Adrenal gland (tissue), 12 donors: Measurements from ENCODE around the gene TCHH. TPM values are rescaled to one million over a fixed set of nuclear protein-coding genes. Genes with fewer than 3 reads are reported as not detected.
A peak's percentile ranks its signal among the peaks of the same experiment; 100 is the strongest.
"Not testable (repeated sequence)": the region's sequence is repeated elsewhere in the genome, so short reads cannot be mapped to it uniquely, and the experiment has no call there.

ENCODE experiments used
- DNase-seq, 7 donors: peaks; one replicate each; pipeline ENCODE4 v3.0.0-alpha.2; 2019 to 2020
- H3K27ac ChIP-seq, 5 donors: fragments of 200-600 bp; sonication (generic) in 4 of 5; 1 replicate in 3 of 5; 2 replicates in 2 of 5; pipeline versions ENCODE4 v1.5.1 to v1.8.0; 2016 to 2020; ENCODE audit warnings: mild to moderate bottlenecking in 1 of 5
- H3K27me3 ChIP-seq: fragments of 200-600 bp; 2 replicates; pipeline ENCODE4 v1.8.0; 2021
- H3K36me3 ChIP-seq, 2 donors: fragments of 200-600 bp; replicated peaks in 1 of 2; 1 replicate in 1 of 2; 2 replicates in 1 of 2; pipeline versions ENCODE4 v1.5.1 to v1.8.0; 2018 to 2022
- H3K4me1 ChIP-seq, 2 donors: fragments of 200-600 bp; replicated peaks in 1 of 2; 1 replicate in 1 of 2; 2 replicates in 1 of 2; pipeline versions ENCODE4 v1.5.1 to v1.8.0; 2018 to 2021
- H3K4me3 ChIP-seq, 4 donors: fragments of 200-600 bp; sonication (generic) in 3 of 4; one replicate each; pipeline ENCODE4 v1.5.1; 2016 to 2018
- H3K9me3 ChIP-seq, 3 donors: fragments of 200-600 bp; sonication (generic) in 1 of 3; replicated peaks in 1 of 3; 1 replicate in 2 of 3; 2 replicates in 1 of 3; pipeline versions ENCODE4 v1.5.1 to v1.8.0; 2016 to 2021
- CTCF ChIP-seq, 6 experiments: fragments of 450-650 bp in 4 of 6; fragments of 200-600 bp in 2 of 6; sonication (generic) in 1 of 6; IDR thresholded peaks; 1 replicate in 5 of 6; 2 replicates in 1 of 6; pipeline versions ENCODE4 v1.5.1 to v1.8.0; 2016 to 2021; ENCODE audit warnings: antibody characterized with exemption in 6 of 6, mild to moderate bottlenecking in 2 of 6, moderate library complexity in 1 of 6
- POLR2A ChIP-seq, 2 donors: fragments of 450-650 bp; IDR thresholded peaks; one replicate each; pipeline ENCODE4 v1.6.1; 2017; ENCODE audit warnings: antibody characterized with exemption in 2 of 2, mild to moderate bottlenecking in 2 of 2, moderate library complexity in 1 of 2
- WGBS, 4 donors: extraction: QIAGEN DNeasy Blood & Tissue Kit in 2 of 4; methylation state at CpG; one replicate each; pipeline versions ENCODE4 v1.1.5 to v1.1.7; 2013 to 2017; 5-methylcytosine and 5-hydroxymethylcytosine counted together
- intact Hi-C, 2 donors: fragments of 100-400 bp; cut with DNase I; formaldehyde crosslinking; loops; one replicate each; pipeline versions ENCODE4 v1.14.1 to v1.15.0; 2022 to 2023
- polyA plus RNA-seq, 3 donors: library from polyadenylated mRNA; stranded (reverse); fragments of 200-250 nt in 2 of 3; fragments of 350-450 nt in 1 of 3; fragmentation: Illumina TruSeq in 1 of 3; extraction: RNeasy Lipid Tissue Mini Kit (QIAGEN cat#74804) in 1 of 3; gene quantifications; one replicate each; pipeline ENCODE4 v1.2.3, GENCODE V29; 2013 to 2014
- total RNA-seq, 9 donors: library from RNA; depleted of rRNA in 4 of 9; stranded (reverse); fragments of >200 nt in 4 of 9; fragments of 120-200 nt in 1 of 9; fragmentation: NEBNext Ultra II Directional in 1 of 9; extraction: Animal tissue kit (Norgen Biotek cat#: 25700) in 1 of 9; gene quantifications; one replicate each; pipeline versions ENCODE4 v1.1.0 to v1.2.4, GENCODE V29; 2013 to 2023
- donor health status: healthy with polysubstance abuse.
- donor health status: Bipolar disorder and iron deficiency.
- donor health status: DM: yes; HTN: yes; CAD: no.
- donor health status: DM: no; HTN: no; CAD: no.
- donor health status: DM: no; HTN: no; CAD: no.
- donor health status: DM: yes; HTN: yes; CAD: no.

The TCHH gene
- total and polyA plus RNA-seq, 12 donors: under 0.01 to 0.32 (median 0.17) TPM; not detected in 1

DNA sequence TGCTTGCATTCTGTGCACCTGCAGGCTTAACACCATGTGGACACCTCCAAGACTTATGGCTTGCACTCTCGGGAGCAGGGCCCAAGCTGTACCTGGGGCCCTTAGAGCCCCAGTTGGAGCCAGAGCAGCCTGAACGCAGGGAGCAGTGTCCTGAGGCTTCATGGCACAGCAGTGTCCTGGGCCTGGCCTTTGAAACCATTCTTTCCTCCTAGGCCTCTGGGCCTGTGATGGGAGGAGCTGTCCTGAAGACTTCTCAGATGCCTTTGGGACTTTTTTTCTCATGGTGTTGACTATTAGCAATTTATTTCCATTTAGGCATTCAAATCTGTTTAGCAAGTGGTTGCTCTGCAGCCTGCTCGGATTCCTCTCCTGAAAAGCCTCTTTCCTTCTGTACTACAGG is 32.8 kb upstream of the TCHH start:
- no peak for DNase-seq
- no peak overlapping the region for H3K4me3 ChIP-seq
- H3K4me1 ChIP-seq: no peaks in the 10 kb centered on the region
- no peaks in the 10 kb centered on the region for H3K36me3 ChIP-seq
- TF ChIP-seq CTCF (IDR thresholded peaks at IDR 0.05) (no peak), POLR2A (IDR thresholded peaks at IDR 0.05) (no peak)
- intact Hi-C loops: no loop called here
- no peak overlapping the region for H3K27ac ChIP-seq
- peaks cover 3% of the 10 kb centered on the region for H3K27me3 ChIP-seq
- peaks cover 0 to 11% (median 0%) of the 10 kb centered on the region in 3 donors for H3K9me3 ChIP-seq
- WGBS, 4 donors: 63 to 75% (median 71%) methylated on average over 2 to 3 of the region's 3 CpGs

GRCh38 chr1:152145769-152146168 is 30.5 kb upstream of the TCHH start:
- H3K4me3 ChIP-seq: no peak overlapping the region
- H3K4me1 ChIP-seq: no peaks in the 10 kb centered on the region
- WGBS, 4 donors: 62 to 71% (median 64%) methylated on average over 4 of the region's 4 CpGs
- no peak for TF ChIP-seq CTCF (IDR thresholded peaks at IDR 0.05)
- no peak for TF ChIP-seq POLR2A (IDR thresholded peaks at IDR 0.05)
- no peaks in the 10 kb centered on the region for H3K36me3 ChIP-seq
- intact Hi-C loops: no loop called here
- H3K9me3 ChIP-seq: peaks cover 0 to 11% (median 0%) of the 10 kb centered on the region in 3 donors
- no peak for DNase-seq
- H3K27ac ChIP-seq: peak overlapping the region in 1 of 5 donors; percentile 10
- no peaks in the 10 kb centered on the region for H3K27me3 ChIP-seq

- H3K27me3 ChIP-seq: not testable (repeated sequence)
- intact Hi-C loops: loop anchor here (5.0 kb wide), 2 partner anchors 43 to 313 kb away; no protein-coding TSS in a partner anchor
Observed at GRCh38 chr1:152144674-152145183, 29.5 kb upstream of the TCHH start.

DNA sequence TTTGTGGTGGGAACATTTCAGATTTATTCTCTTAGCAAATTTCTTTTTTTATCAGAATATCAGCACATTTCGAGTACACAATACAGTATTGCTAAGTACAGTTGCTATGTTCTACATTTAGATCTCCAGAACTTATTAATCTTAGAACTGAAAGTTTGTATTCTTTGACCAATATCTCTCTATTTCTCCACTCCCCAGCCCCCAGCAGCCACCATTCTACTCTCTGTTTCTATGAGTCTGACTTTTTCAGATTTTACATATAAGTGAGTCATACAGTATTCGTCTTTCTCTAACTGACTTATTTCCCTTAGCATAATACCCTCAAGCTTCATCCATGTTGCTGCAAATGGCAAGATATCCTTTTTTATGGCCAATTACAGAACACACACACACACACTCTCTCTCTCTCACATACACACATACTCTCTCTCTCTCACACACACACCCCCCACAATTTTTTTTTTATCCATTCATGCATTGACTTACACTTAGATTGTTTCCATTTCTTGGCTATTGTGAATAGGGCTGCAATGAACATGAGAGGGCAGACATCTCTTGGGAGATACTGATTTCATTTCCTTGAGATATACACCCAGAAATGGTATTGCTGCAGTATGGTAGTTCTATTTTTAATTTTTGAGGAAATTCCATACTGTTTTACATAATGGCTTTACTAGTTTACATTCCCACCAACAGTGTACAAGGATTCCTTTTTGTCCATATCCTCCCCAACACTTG is 28.1 kb upstream of the TCHH start:
- DNase-seq: no peak
- 35 to 48% (median 45%) methylated on average over 2 of the region's 2 CpGs for WGBS, 4 donors
- H3K27me3 ChIP-seq: no peaks in the 10 kb centered on the region
- TF ChIP-seq CTCF (IDR thresholded peaks at IDR 0.05): no peak
- no peak for TF ChIP-seq POLR2A (IDR thresholded peaks at IDR 0.05)
- intact Hi-C loops: loop anchor here (2.0 to 5.0 kb wide), 3 partner anchors 41 to 314 kb away; no protein-coding TSS in a partner anchor
- no peak overlapping the region for H3K27ac ChIP-seq
- peaks cover 0 to 8% (median 0%) of the 10 kb centered on the region in 3 donors for H3K9me3 ChIP-seq
- no peaks in the 10 kb centered on the region for H3K4me1 ChIP-seq
- no peak overlapping the region for H3K4me3 ChIP-seq
- no peaks in the 10 kb centered on the region for H3K36me3 ChIP-seq

More at GRCh38 chr1:152144674-152145183, 29.5 kb upstream of the TCHH start:
- DNase-seq, H3K27ac ChIP-seq, H3K4me3 ChIP-seq, H3K36me3 ChIP-seq, H3K4me1 ChIP-seq: not testable (repeated sequence)
- peaks cover 0 to 11% (median 0%) of the 10 kb centered on the region in 3 donors for H3K9me3 ChIP-seq
- 78 to 95% (median 84%) methylated on average over 3 to 25 of the region's 25 CpGs for WGBS, 4 donors
